Measurements from ENCODE around the gene CACNA1H.

- no peak for TF ChIP-seq CTCF (IDR thresholded peaks at IDR 0.05; ENCODE audit: low read depth, low read length)
- no peak for TF ChIP-seq EZH2phosphoT487 (IDR thresholded peaks at IDR 0.05; ENCODE audit: low read depth)
Observed at GRCh38 chr16:1122398-1122765, 30.5 kb upstream of the CACNA1H start.

Measured in OCI-LY3 (cell line).